OCI-LY7 (cell line): ENCODE measurements around the gene TGIF2. TPM values are rescaled to one million over a fixed set of nuclear protein-coding genes. Genes with fewer than 3 reads are reported as not detected.
"Not testable (repeated sequence)": the region's sequence is repeated elsewhere in the genome, so short reads cannot be mapped to it uniquely, and the experiment has no call there.

Experiments
- BruUV-seq: library from RNA; stranded (reverse); fragments of 400-500 nt; replicated peaks from 2 replicates; lab custom pipeline; 2021; lab: Mats Ljungman, UMichigan
- CTCF ChIA-PET: fragments of 300-600 bp; sonication (Branson Sonifier 250); formaldehyde crosslinking; loops from one replicate; lab custom pipeline; 2022; ENCODE audit warnings: antibody characterized with exemption; ENCODE audit not compliant: unreplicated experiment; lab: Charles Lee
- POLR2A ChIA-PET: fragments of 300-600 bp; sonication (Branson Sonifier 250); formaldehyde crosslinking; loops from one replicate; lab custom pipeline; 2022; ENCODE audit warnings: antibody characterized with exemption; lab: Charles Lee
- DNase-seq: peaks from one replicate; pipeline ENCODE4 v3.0.0-alpha.2; 2015; ENCODE audit warnings: low spot score
- H2AFZ ChIP-seq: fragments of 200-600 bp; sonication (generic), shearing (Covaris generic); 2 replicates; pipeline ENCODE4 v1.6.1; 2014; ENCODE audit warnings: mild to moderate bottlenecking, antibody characterized with exemption, low read length, moderate library complexity
- H3K27ac ChIP-seq: fragments of 200-600 bp; sonication (generic); 2 replicates; pipeline ENCODE4 v1.5.1; 2014; ENCODE audit warnings: mixed run types, low read depth, mild to moderate bottlenecking, moderate library complexity, low read length, inconsistent platforms; ENCODE audit not compliant: poor library complexity, severe bottlenecking
- H3K36me3 ChIP-seq: fragments of 200-600 bp; sonication (generic); 2 replicates; pipeline ENCODE4 v1.6.1; 2014; ENCODE audit warnings: mild to moderate bottlenecking, antibody characterized with exemption, low read length, moderate library complexity, mixed read lengths; ENCODE audit not compliant: insufficient read depth
- H3K4me1 ChIP-seq: fragments of 200-600 bp; sonication (generic); 2 replicates; pipeline ENCODE4 v1.5.1; 2014; ENCODE audit warnings: mild to moderate bottlenecking, low read length; ENCODE audit not compliant: insufficient read depth, poor library complexity, severe bottlenecking
- H3K4me2 ChIP-seq: fragments of 200-600 bp; sonication (generic); 2 replicates; pipeline ENCODE4 v1.6.1; 2014; ENCODE audit warnings: mild to moderate bottlenecking, low read length
- H3K4me3 ChIP-seq: fragments of 200-600 bp; sonication (generic); 2 replicates; pipeline ENCODE4 v1.5.1; 2014; ENCODE audit warnings: mild to moderate bottlenecking, low read depth, low read length; ENCODE audit not compliant: poor library complexity, severe bottlenecking
- H3K79me2 ChIP-seq: fragments of 200-600 bp; sonication (generic); 2 replicates; pipeline ENCODE4 v1.6.1; 2016; ENCODE audit warnings: low read depth, mild to moderate bottlenecking, low read length, moderate library complexity, mixed read lengths; ENCODE audit not compliant: insufficient read depth
- H3K9me2 ChIP-seq: fragments of 200-600 bp; sonication (generic); 2 replicates; pipeline ENCODE4 v1.6.1; 2016; ENCODE audit warnings: mild to moderate bottlenecking, low read length, mixed read lengths; ENCODE audit not compliant: insufficient read depth
- H3K9me3 ChIP-seq: fragments of 200-600 bp; sonication (generic); 2 replicates; pipeline ENCODE4 v1.6.1; 2014; ENCODE audit warnings: mild to moderate bottlenecking, mixed run types, low read length, mixed read lengths
- H4K20me1 ChIP-seq: fragments of 200-600 bp; sonication (generic); 2 replicates; pipeline ENCODE4 v1.6.1; 2014; ENCODE audit warnings: mild to moderate bottlenecking, antibody characterized with exemption, low read length, moderate library complexity, mixed read lengths; ENCODE audit not compliant: insufficient read depth
- EZH2phosphoT487 ChIP-seq: fragments of 200-600 bp; sonication (generic); IDR thresholded peaks from 2 replicates; pipeline ENCODE4 v1.6.1; 2018; ENCODE audit warnings: low read depth, borderline replicate concordance, mild to moderate bottlenecking, mixed run types, antibody characterized with exemption, low read length, moderate library complexity, mixed read lengths
- intact Hi-C: fragments of 100-400 bp; cut with micrococcal nuclease; formaldehyde crosslinking; loops from one replicate; pipeline ENCODE4 v1.10.0; 2022; ENCODE audit not compliant: unreplicated experiment
- total RNA-seq, 2 experiments: library from RNA; depleted of rRNA in 1 of 2; stranded (reverse); fragments of >200 nt in 1 of 2; shearing (Covaris generic) in 1 of 2; gene quantifications; 2 replicates each; pipeline ENCODE4 v1.2.3, GENCODE V29; 2014 to 2022
- TF ChIP-seq, protein P1 (sequence below): fragments of 200-600 bp; sonication (generic); conservative IDR thresholded peaks from 2 replicates; pipeline ENCODE4 v1.5.1; 2014; ENCODE audit warnings: mild to moderate bottlenecking, antibody characterized with exemption, low read length, moderate library complexity, mixed read lengths

TGIF2 gene
- total RNA-seq, 2 experiments from 2014 or later = 41.3 to 45.2 TPM

GRCh38 chr20:36562724-36563123 is 10.7 kb upstream of the TGIF2 start:
- H3K4me1 ChIP-seq = no peaks in the 10 kb centered on the region
- ChIA-PET POLR2A (no interaction called here), CTCF (no interaction called here)
- TF ChIP-seq, protein P1, sequence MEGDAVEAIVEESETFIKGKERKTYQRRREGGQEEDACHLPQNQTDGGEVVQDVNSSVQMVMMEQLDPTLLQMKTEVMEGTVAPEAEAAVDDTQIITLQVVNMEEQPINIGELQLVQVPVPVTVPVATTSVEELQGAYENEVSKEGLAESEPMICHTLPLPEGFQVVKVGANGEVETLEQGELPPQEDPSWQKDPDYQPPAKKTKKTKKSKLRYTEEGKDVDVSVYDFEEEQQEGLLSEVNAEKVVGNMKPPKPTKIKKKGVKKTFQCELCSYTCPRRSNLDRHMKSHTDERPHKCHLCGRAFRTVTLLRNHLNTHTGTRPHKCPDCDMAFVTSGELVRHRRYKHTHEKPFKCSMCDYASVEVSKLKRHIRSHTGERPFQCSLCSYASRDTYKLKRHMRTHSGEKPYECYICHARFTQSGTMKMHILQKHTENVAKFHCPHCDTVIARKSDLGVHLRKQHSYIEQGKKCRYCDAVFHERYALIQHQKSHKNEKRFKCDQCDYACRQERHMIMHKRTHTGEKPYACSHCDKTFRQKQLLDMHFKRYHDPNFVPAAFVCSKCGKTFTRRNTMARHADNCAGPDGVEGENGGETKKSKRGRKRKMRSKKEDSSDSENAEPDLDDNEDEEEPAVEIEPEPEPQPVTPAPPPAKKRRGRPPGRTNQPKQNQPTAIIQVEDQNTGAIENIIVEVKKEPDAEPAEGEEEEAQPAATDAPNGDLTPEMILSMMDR = no peak
- TF ChIP-seq EZH2phosphoT487 = no peak
- H3K36me3 ChIP-seq = peaks cover 7% of the 10 kb centered on the region; the same call in 1 of the 2 replicates
- peaks cover 6% of the 10 kb centered on the region; the same call in 1 of the 2 replicates for H3K9me3 ChIP-seq
- H3K79me2 ChIP-seq = no peaks in the 10 kb centered on the region
- no TSS peak for BruUV-seq
- H4K20me1 ChIP-seq = no peaks in the 10 kb centered on the region
- no peak for DNase-seq
- H3K9me2 ChIP-seq = no peaks in the 10 kb centered on the region
- no peak overlapping the region for H2AFZ ChIP-seq
- H3K4me2 ChIP-seq = no peak overlapping the region
- no peak overlapping the region for H3K27ac ChIP-seq
- H3K4me3 ChIP-seq = no peak overlapping the region
- intact Hi-C loops = no loop called here

DNA sequence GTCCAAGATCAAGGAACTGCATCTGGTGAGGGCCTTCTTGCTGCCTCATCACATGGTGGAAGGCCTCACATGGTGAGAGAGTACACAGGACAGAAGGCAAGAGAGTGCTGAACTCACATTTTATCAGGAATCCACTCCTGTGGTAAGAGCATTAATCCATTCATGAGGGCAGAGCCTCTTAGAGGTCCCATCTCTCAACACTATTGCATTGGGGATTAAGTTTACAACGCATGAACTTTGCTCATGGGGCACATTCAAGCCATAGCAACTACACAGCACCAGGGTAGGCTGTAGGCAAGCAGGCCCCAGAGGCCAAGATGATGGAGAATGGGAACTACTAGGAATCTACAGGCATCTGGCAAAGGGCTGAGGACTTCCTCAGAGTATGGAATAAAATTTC is 10.0 kb upstream of the TGIF2 start:
- intact Hi-C loops = no loop called here
- Histone ChIP-seq H3K4me1 (no peaks in the 10 kb centered on the region), H3K79me2 (no peaks in the 10 kb centered on the region), H3K4me3 (no peak overlapping the region), H3K27ac (no peak overlapping the region), H4K20me1 (no peaks in the 10 kb centered on the region), H3K4me2 (no peak overlapping the region), H3K9me2 (no peaks in the 10 kb centered on the region), H2AFZ (no peak overlapping the region), H3K36me3 (peaks cover 7% of the 10 kb centered on the region; the same call in 1 of the 2 replicates), H3K9me3 (peaks cover 6% of the 10 kb centered on the region; the same call in 1 of the 2 replicates)
- no peak for DNase-seq
- BruUV-seq = no TSS peak
- CTCF ChIA-PET = no interaction called here
- POLR2A ChIA-PET = no interaction called here
- TF ChIP-seq, protein P1 = no peak
- no peak for TF ChIP-seq EZH2phosphoT487

GRCh38 chr20:36564078-36564725 is 9.2 kb upstream of the TGIF2 start:
- POLR2A ChIA-PET, BruUV-seq: not testable (repeated sequence)

DNA sequence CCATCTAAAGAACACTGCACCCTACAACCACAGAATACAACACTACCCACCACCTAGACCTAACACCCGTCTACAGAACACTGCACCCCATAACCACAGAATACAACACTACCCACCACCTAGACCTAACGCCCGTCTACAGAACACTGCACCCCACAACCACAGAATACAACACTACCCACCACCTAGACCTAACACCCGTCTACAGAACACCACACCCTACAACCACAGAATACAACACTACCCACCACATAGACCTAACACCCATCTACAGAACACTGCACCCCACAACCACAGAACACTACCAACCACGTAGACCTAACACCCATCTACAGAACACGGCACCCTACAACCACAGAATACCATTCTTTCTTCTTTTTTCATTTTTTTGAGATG is 8.7 kb upstream of the TGIF2 start:
- H3K79me2 ChIP-seq, H3K4me3 ChIP-seq, H4K20me1 ChIP-seq, BruUV-seq, H3K27ac ChIP-seq, H3K4me2 ChIP-seq, CTCF ChIA-PET, H3K4me1 ChIP-seq, H2AFZ ChIP-seq, H3K36me3 ChIP-seq, H3K9me3 ChIP-seq, POLR2A ChIA-PET, H3K9me2 ChIP-seq, DNase-seq, intact Hi-C loops: not testable (repeated sequence)

More at GRCh38 chr20:36564078-36564725, 9.2 kb upstream of the TGIF2 start:
- DNase-seq, H3K9me2 ChIP-seq, H3K4me2 ChIP-seq, H3K9me3 ChIP-seq, H3K79me2 ChIP-seq, H2AFZ ChIP-seq, H3K27ac ChIP-seq, H3K4me1 ChIP-seq, CTCF ChIA-PET, H3K36me3 ChIP-seq, H3K4me3 ChIP-seq, intact Hi-C loops, H4K20me1 ChIP-seq: not testable (repeated sequence)
